Tibial nerve (tissue), 4 donors: ENCODE results near the gene IMPA2.

ENCODE experiments used
- CTCF ChIP-seq, 5 experiments: fragments of 200-600 bp in 3 of 5; fragments of 450-650 bp in 2 of 5; sonication (generic) in 3 of 5; IDR thresholded peaks; one replicate each; pipeline ENCODE4 v1.5.1; 2016 to 2019; ENCODE audit warnings: antibody characterized with exemption in 5 of 5, mild to moderate bottlenecking in 3 of 5, moderate library complexity in 2 of 5
- EP300 ChIP-seq, 2 donors: sonication (generic); formaldehyde crosslinking; IDR thresholded peaks; one replicate each; pipeline ENCODE4 v1.6.1; 2017; ENCODE audit warnings: antibody characterized with exemption in 2 of 2, mild to moderate bottlenecking in 1 of 2
- POLR2A ChIP-seq, 2 donors: fragments of 450-650 bp; IDR thresholded peaks; one replicate each; pipeline ENCODE4 v1.6.1; 2017; ENCODE audit warnings: antibody characterized with exemption in 2 of 2, mild to moderate bottlenecking in 2 of 2, moderate library complexity in 2 of 2

- no peak for TF ChIP-seq CTCF (IDR thresholded peaks at IDR 0.05)
- TF ChIP-seq POLR2A (IDR thresholded peaks at IDR 0.05) = no peak
- TF ChIP-seq EP300 (IDR thresholded peaks at IDR 0.05) = no peak
Observed at GRCh38 chr18:12008842-12009580, 27.7 kb downstream of the IMPA2 start.
